ENCODE data around the gene RGS6.

Gene RGS6

GRCh38 chr14:71952381-71953363, 20.4 kb downstream of the RGS6 start:
- Histone ChIP-seq H3K9me2 (replicated peaks; ENCODE audit: control insufficient read depth, low read length) (no peaks in the 10 kb centered on the region), H3K79me2 (ENCODE audit: control insufficient read depth, low read length) (no peaks in the 10 kb centered on the region), H3K4me1 (ENCODE audit: control insufficient read depth, low read length) (no peaks in the 10 kb centered on the region), H3F3A (ENCODE audit: control insufficient read depth, insufficient read depth) (no peaks in the 10 kb centered on the region), H3K36me3 (ENCODE audit: control insufficient read depth, low read length) (no peaks in the 10 kb centered on the region), H3K27ac (ENCODE audit: low read depth, low read length) (no peak overlapping the region), H3K27me3 (ENCODE audit: control insufficient read depth, low read length) (no peaks in the 10 kb centered on the region), H3K9me3 (ENCODE audit: control insufficient read depth, insufficient read depth, low read length) (no peaks in the 10 kb centered on the region), H3K4me2 (ENCODE audit: low read length) (no peak overlapping the region), H3K4me3 (ENCODE audit: low read length) (no peak overlapping the region), H4K20me1 (ENCODE audit: control insufficient read depth, insufficient read depth, low read depth, low read length) (no peaks in the 10 kb centered on the region)
- no peak for TF ChIP-seq EZH2phosphoT487 (IDR thresholded peaks at IDR 0.05; ENCODE audit: borderline replicate concordance, low read length)
- no peak for TF ChIP-seq CTCF (IDR thresholded peaks at IDR 0.05; ENCODE audit: low read depth, low read length, poor library complexity, severe bottlenecking)

- Histone ChIP-seq H3K4me2 (ENCODE audit: low read length) (no peak overlapping the region), H3K9me3 (ENCODE audit: control insufficient read depth, insufficient read depth, low read length) (no peaks in the 10 kb centered on the region), H3F3A (ENCODE audit: control insufficient read depth, insufficient read depth) (no peaks in the 10 kb centered on the region), H3K9me2 (replicated peaks; ENCODE audit: control insufficient read depth, low read length) (no peaks in the 10 kb centered on the region), H3K36me3 (ENCODE audit: control insufficient read depth, low read length) (no peaks in the 10 kb centered on the region), H4K20me1 (ENCODE audit: control insufficient read depth, insufficient read depth, low read depth, low read length) (no peaks in the 10 kb centered on the region), H3K27ac (ENCODE audit: low read depth, low read length) (no peak overlapping the region), H3K4me3 (ENCODE audit: low read length) (no peak overlapping the region), H3K79me2 (ENCODE audit: control insufficient read depth, low read length) (no peaks in the 10 kb centered on the region), H3K27me3 (ENCODE audit: control insufficient read depth, low read length) (no peaks in the 10 kb centered on the region), H3K4me1 (ENCODE audit: control insufficient read depth, low read length) (no peaks in the 10 kb centered on the region)
- TF ChIP-seq EZH2phosphoT487 (IDR thresholded peaks at IDR 0.05; ENCODE audit: borderline replicate concordance, low read length) = no peak
- no peak for TF ChIP-seq CTCF (IDR thresholded peaks at IDR 0.05; ENCODE audit: low read depth, low read length, poor library complexity, severe bottlenecking)
Observed at GRCh38 chr14:71956920-71957563, 24.8 kb downstream of the RGS6 start.

- H3K79me2 ChIP-seq (ENCODE audit: control insufficient read depth, low read length) = no peaks in the 10 kb centered on the region
- H3K9me3 ChIP-seq (ENCODE audit: control insufficient read depth, insufficient read depth, low read length) = no peaks in the 10 kb centered on the region
- H4K20me1 ChIP-seq (ENCODE audit: control insufficient read depth, insufficient read depth, low read depth, low read length) = no peaks in the 10 kb centered on the region
- no peaks in the 10 kb centered on the region for H3K4me1 ChIP-seq (ENCODE audit: control insufficient read depth, low read length)
- no peak overlapping the region for H3K4me2 ChIP-seq (ENCODE audit: low read length)
- no peak overlapping the region for H3K27ac ChIP-seq (ENCODE audit: low read depth, low read length)
- H3K4me3 ChIP-seq (ENCODE audit: low read length) = no peak overlapping the region
- H3F3A ChIP-seq (ENCODE audit: control insufficient read depth, insufficient read depth) = no peaks in the 10 kb centered on the region
- H3K9me2 ChIP-seq (replicated peaks; ENCODE audit: control insufficient read depth, low read length) = no peaks in the 10 kb centered on the region
- no peaks in the 10 kb centered on the region for H3K36me3 ChIP-seq (ENCODE audit: control insufficient read depth, low read length)
- TF ChIP-seq EZH2phosphoT487 (IDR thresholded peaks at IDR 0.05; ENCODE audit: borderline replicate concordance, low read length) = no peak
- TF ChIP-seq CTCF (IDR thresholded peaks at IDR 0.05; ENCODE audit: low read depth, low read length, poor library complexity, severe bottlenecking) = no peak
- H3K27me3 ChIP-seq (ENCODE audit: control insufficient read depth, low read length) = no peaks in the 10 kb centered on the region
Observed at GRCh38 chr14:71959055-71959454, 26.8 kb downstream of the RGS6 start.

Measured in DOHH2 (cell line).